GM21723 (cell line): ENCODE measurements around the gene SMPD3.
A peak's percentile ranks its signal among the peaks of the same experiment; 100 is the strongest.

ENCODE experiments used
- ATAC-seq: cut with Tn5 transposase; IDR thresholded peaks from one replicate; pipeline ENCODE4 v1.9.1; 2021; ENCODE audit warnings: mild to moderate bottlenecking, moderate library complexity; ENCODE audit not compliant: unreplicated experiment

The SMPD3 gene

DNA sequence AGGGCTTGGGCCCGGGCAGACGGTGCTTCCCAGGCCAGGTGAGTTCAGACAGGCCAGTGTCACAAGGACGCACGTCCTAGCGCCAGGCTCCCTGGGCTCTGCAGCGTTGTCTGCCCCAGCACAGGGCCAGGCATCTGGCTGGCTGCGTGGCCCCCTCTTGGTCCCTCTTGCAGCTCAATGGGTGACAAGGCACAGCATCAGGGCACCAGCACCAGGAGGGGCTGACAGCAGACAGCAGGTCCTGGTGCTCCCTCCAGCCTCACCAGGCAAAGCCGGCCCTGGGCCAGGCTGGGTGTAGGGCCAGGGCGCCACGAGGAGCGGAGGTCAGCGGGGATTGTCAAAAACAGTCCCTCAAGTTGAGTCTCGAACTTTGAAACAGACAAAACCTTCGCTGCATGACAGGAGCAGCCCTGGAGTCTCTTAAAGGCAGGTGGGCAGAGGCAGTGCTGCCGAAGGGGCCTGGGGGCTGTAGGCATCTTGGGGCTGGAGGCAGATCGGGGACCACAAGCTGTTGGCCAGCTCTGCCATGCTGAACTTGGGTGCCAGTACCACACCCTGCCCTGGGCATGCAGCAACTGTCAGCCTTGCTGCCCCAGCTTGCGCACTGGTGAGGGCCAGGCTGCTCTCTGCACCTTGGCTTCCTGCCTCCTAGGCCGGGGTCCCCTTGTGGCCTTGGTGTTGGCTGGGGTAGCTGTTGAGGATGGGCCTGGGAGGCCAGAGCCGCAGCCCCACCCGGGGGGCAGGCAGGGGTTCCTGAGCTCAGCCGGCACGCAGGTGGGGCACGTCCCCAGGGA, 88.7 kb downstream of the SMPD3 start:
- ATAC-seq: no peak

DNA sequence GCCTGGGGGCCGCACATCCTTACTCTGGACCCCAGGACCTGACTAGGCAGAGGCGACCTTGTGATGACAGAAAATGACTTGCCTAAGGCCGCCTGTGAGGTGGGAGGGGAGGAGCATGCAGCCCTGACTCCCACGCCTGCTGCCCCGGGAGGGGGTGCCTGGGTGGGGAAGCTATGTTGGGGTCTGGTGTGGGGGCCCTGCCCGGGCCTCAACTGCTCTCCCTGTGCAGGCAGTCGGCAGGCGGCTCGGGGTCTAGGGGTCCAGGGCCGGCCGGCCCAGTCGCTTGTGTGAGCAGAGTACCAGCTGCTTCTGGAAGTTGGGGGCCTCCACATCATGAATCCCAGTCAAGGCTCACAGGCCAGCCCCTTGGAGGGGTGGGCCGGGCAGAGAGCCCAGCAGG, 89.4 kb downstream of the SMPD3 start:
- no peak for ATAC-seq

- ATAC-seq: no peak
Measured at GRCh38 chr16:68357923-68358322, 90.4 kb downstream of the SMPD3 start.

DNA sequence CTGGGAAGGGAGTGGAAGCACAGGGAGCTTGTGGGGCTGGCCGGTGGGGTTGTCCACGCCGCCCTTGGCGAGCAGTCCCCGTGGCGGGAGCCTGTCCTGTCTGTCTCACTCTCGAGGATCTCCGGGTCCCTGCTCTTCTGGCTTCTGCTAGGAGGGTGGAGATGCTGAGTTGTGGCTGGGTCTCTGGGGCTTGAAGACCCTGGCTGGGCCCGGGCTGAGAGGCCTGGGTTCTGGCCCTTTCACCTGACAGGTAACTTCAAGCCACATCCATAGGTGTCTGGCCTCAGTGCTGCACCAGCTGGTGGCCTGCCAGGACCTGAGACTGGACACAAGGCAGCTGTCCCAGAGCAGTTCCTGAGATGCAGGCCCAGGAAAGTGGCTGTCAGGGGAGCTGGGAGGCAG, 90.8 kb downstream of the SMPD3 start:
- ATAC-seq: no peak

DNA sequence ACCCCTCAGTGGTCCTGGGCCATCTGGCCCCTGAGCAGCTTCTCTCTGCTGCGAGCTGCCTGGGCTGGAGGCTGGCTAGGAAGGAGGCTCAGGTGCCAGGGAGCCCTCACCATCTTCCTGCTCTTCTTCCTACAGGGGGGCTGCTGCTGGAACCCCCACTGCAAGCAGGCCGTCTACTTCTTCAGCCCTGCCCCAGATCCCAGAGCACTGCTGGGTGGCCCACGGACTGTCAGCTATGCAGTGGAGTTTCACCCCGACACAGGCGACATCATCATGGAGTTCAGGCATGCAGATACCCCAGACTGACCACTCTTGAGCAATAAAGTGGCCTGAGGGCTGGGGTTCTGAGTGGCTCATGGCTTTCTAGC, 91.4 kb downstream of the SMPD3 start:
- no peak for ATAC-seq

GRCh38 chr16:68356249-68356918, 91.9 kb downstream of the SMPD3 start:
- ATAC-seq: peak; percentile 88

- no peak for ATAC-seq
Measured at GRCh38 chr16:68355447-68356248, 92.7 kb downstream of the SMPD3 start.

DNA sequence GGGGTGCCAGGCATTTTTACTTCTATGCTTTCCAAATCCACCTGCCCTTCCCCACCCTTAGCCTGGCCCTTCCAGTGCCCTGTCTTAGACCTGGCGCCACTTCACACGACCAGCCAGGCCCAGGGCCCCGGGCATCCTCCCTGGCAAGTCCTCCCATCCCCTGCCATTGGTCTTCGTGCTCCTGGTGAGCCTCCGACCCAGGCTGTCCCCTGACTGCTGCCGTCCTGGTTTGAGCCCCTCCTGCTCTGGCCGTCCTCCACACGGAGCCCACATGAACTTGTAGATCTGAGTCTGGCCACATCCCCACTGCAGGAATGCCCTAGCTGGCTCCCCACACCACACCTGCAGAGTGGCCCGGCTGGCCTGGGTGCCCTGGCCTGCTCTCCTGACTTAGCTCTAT, 93.5 kb downstream of the SMPD3 start:
- ATAC-seq: no peak

GRCh38 chr16:68353366-68353765, 94.9 kb downstream of the SMPD3 start:
- ATAC-seq: no peak

DNA sequence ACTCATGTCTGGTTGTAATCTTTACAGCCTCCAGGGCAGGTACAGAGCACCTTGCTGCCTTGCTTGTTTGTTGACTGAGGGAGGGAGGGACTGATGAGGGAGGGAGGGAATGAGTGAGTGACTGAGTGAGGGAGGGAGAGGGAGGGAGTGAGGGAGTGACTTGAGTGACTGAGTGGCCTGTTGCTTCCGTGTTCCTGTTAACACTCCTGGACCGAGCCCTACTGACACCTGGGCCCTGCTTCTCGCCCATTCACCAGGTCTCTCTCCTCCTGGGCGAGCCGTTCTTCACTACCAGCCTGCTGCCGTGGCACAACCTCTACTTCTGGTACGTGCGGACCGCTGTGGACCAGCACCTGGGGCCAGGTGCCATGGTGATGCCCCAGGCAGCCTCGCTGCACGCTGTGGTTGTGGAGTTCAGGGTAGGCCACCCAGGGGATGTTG, 96.3 kb downstream of the SMPD3 start:
- no peak for ATAC-seq

DNA sequence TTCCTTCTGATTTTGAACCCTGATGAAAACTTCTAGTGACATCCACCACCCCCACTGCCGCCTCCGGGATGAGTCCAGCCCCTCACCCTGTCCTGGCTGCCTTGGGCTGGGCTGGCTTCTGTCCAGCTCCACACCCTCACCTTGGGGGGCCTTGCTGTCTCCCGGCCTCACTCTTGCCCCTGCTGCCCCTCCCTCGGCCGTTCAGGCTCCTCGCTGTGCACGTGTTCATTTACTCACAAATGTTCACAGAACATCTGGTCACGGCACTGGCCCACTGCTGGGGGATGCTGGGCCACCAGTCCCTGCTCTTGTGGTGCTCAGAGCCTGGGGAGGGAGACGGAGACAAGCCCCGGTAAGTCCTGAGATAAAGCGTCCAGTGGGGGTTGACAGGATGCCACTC, 96.8 kb downstream of the SMPD3 start:
- no peak for ATAC-seq

DNA sequence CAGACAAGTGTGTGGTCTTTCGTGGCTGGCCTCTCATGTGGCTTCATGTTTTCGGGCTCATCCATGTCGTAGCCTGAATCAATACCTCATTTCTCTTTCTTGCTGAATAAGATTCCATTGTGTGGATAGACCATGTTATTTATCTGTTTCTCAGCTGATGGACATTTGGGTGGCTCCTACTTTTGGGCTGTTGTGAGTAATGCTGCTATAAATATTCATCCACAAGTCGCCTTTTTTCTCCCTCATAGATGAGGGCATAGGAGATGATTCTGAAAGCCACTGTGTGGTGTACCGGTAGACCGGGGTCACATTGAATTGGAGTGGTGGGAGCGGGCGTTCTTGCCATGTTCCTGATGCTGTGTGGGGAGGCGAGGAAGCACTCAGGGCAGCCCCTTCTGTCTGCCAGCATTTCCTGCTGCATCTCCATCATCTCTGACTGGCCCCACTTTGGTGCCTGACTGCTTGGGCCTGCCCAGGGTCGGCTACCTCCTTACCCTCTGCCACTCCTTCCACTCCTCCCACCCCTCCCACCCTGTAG, 97.4 kb downstream of the SMPD3 start:
- ATAC-seq: no peak

DNA sequence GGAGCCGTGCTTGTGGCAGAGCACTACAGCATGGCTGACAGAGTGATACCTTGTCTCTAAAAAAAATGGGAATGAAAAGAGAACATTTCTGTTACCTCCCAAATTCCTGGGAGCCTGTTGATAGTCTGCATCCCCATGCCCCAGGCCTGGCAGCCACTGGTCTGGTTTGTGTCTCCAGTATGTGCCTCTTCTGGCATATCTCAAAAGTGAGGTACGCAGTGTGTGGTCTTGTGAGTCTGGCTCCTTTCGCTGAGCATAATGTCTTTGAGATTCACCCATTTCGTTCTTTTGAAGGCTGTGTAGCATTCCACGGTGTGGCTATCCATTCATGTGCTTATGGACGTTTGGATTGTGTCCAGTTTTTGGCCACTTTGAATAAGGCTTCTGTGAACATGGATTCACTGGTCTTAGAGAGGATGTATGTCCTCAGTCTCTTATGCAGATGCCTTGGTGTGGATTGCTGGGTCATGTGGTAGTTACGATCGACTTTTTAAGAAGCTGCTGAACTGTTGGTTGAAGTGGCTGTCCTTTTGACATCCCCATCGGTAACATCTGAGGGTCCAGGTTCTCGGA, 98.4 kb downstream of the SMPD3 start:
- ATAC-seq: no peak

GRCh38 chr16:68348639-68349445, 99.5 kb downstream of the SMPD3 start:
- ATAC-seq: no peak

- ATAC-seq: no peak
Measured at GRCh38 chr16:68347605-68348004, 100.7 kb downstream of the SMPD3 start.

DNA sequence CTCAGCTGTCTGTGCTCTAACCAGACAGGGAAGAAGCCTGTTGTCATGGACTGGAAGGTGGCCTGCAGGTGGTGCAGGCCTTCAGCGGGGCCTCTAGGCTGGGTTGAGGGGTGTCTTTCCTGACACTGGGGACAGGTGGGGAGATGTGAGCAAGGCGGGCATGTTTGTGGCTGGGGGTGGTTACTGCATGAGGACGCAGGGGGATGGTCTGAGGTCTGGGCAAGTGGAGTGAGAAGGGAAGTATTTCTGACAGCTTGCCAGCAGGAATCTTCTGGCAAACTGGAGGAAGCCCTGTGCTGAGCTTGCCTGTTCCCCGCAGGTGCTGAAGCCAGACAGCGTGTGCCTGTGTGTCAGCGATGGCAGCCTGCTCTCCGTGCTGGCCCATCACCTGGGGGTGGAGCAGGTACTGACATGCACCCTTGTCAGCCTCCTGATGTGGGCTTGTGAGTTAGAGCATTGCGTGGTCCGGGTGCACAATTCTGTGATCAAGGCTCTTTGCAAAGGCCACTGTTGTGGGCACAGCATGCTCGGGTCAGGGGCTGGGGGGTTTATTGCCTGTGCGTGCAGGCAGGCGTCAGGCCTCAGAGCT, 101.3 kb downstream of the SMPD3 start:
- no peak for ATAC-seq

GRCh38 chr16:68345958-68346635, 102.2 kb downstream of the SMPD3 start:
- ATAC-seq: no peak

GRCh38 chr16:68345351-68345810, 102.9 kb downstream of the SMPD3 start:
- ATAC-seq: no peak

DNA sequence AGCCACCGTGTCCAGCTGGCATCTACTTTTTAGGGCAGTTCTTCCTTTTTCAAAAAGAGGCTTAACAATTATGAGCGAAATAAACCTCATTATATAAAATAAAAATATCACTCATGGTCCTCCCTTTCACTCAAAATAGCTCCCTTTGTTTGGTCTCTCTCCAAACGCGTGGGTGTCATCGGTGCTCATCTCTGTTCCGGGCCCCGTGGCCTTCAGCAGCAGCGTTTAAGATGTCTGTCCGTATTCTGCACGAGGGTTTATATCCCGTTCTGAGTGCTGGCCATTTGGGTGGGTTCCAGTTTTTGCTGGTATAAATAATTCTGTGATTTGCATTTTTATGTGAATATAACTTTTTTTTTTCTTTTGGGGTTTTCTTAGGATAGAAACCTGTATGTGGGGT, 104.1 kb downstream of the SMPD3 start:
- ATAC-seq: no peak
